ENCODE data around the gene TSHR. TPM values are rescaled to one million over a fixed set of nuclear protein-coding genes. Genes with fewer than 3 reads are reported as not detected.

TSHR gene
- total RNA-seq, 1 experiment from 2014 or later = not detected

GRCh38 chr14:81132468-81132867 is 177.0 kb downstream of the TSHR start (continued):
- TF ChIP-seq ZSCAN18 (CRISPR knock-in tag; IDR thresholded peaks at IDR 0.05) (no peak), TCF7 (CRISPR knock-in tag; IDR thresholded peaks at IDR 0.05; ENCODE audit: low read depth) (no peak)

- DNase-seq (ENCODE audit: low spot score) = no peak
- no peak overlapping the region for H3K4me3 Mint-ChIP-seq
- CTCF ChIA-PET = interaction anchor here (1.2 kb wide), 1 partner anchor 30 kb away, joined by 4 read pairs; no protein-coding TSS in a partner anchor
- H3K27ac Mint-ChIP-seq = no peak overlapping the region
- H3K27me3 Mint-ChIP-seq (ENCODE audit: low read depth) = no peaks in the 10 kb centered on the region
- H3K4me1 Mint-ChIP-seq = no peaks in the 10 kb centered on the region
- H3K36me3 Mint-ChIP-seq = no peaks in the 10 kb centered on the region
- ATAC-seq = no peak
- no peaks in the 10 kb centered on the region for H3K9me3 Mint-ChIP-seq
- TF ChIP-seq CBFB (CRISPR knock-in tag; IDR thresholded peaks at IDR 0.05; ENCODE audit: low read depth) (no peak), HMGA2 (CRISPR knock-in tag; IDR thresholded peaks at IDR 0.05) (no peak)
- POLR2A ChIA-PET = no interaction called here
Observed at GRCh38 chr14:81133400-81133799, 178.0 kb downstream of the TSHR start.

- TF ChIP-seq ZNF263 (CRISPR knock-in tag; IDR thresholded peaks at IDR 0.05; ENCODE audit: low read depth) (no peak), ZBTB21 (CRISPR knock-in tag; IDR thresholded peaks at IDR 0.05; ENCODE audit: borderline replicate concordance) (no peak), NFE2L1 (CRISPR knock-in tag; IDR thresholded peaks at IDR 0.05) (no peak)
- H3K4me1 Mint-ChIP-seq = no peaks in the 10 kb centered on the region
- no peak overlapping the region for H3K4me3 Mint-ChIP-seq
- ChIA-PET CTCF (no interaction called here), POLR2A (no interaction called here)
- no peaks in the 10 kb centered on the region for H3K36me3 Mint-ChIP-seq
- no peaks in the 10 kb centered on the region for H3K9me3 Mint-ChIP-seq
- ATAC-seq (no peak), DNase-seq (ENCODE audit: low spot score) (no peak)
- H3K27me3 Mint-ChIP-seq (ENCODE audit: low read depth) = no peaks in the 10 kb centered on the region
- H3K27ac Mint-ChIP-seq = no peak overlapping the region
Observed at GRCh38 chr14:81137316-81137715, 181.9 kb downstream of the TSHR start.

GRCh38 chr14:81138429-81138828 is 183.0 kb downstream of the TSHR start:
- Mint-ChIP-seq H3K36me3 (no peaks in the 10 kb centered on the region), H3K27ac (no peak overlapping the region), H3K27me3 (ENCODE audit: low read depth) (no peaks in the 10 kb centered on the region), H3K4me1 (no peaks in the 10 kb centered on the region), H3K9me3 (no peaks in the 10 kb centered on the region), H3K4me3 (no peak overlapping the region)
- ChIA-PET POLR2A (no interaction called here), CTCF (interaction anchor here (1.2 kb wide), 1 partner anchor 25 kb away, joined by 4 read pairs; no protein-coding TSS in a partner anchor)
- DNase-seq (ENCODE audit: low spot score) (no peak), ATAC-seq (no peak)
- TF ChIP-seq HMGA2 (CRISPR knock-in tag; IDR thresholded peaks at IDR 0.05) = peak; percentile 33; the same call in 1 of the 2 replicates
- TF ChIP-seq ZNF512 (CRISPR knock-in tag; IDR thresholded peaks at IDR 0.05; ENCODE audit: borderline replicate concordance) = no peak

GRCh38 chr14:81141426-81141825 is 186.0 kb downstream of the TSHR start:
- H3K4me3 Mint-ChIP-seq = no peak overlapping the region
- H3K27ac Mint-ChIP-seq = no peak overlapping the region
- H3K9me3 Mint-ChIP-seq = no peaks in the 10 kb centered on the region
- ATAC-seq (no peak), DNase-seq (ENCODE audit: low spot score) (no peak)
- ChIA-PET CTCF (no interaction called here), POLR2A (interaction anchor here (0.6 kb wide), 1 partner anchor 62 kb away, joined by 7 read pairs; no protein-coding TSS in a partner anchor)
- no peak for TF ChIP-seq NFYB (CRISPR knock-in tag; conservative IDR thresholded peaks at IDR 0.05; ENCODE audit: low read depth)
- no peak for TF ChIP-seq NR2C2 (CRISPR knock-in tag; IDR thresholded peaks at IDR 0.05)
- no peak for TF ChIP-seq SMAD4 (CRISPR knock-in tag; IDR thresholded peaks at IDR 0.05)
- no peak for TF ChIP-seq ZNF416 (CRISPR knock-in tag; IDR thresholded peaks at IDR 0.05)
- TF ChIP-seq AFF4 (CRISPR knock-in tag; IDR thresholded peaks at IDR 0.05; ENCODE audit: borderline replicate concordance) = no peak
- no peak for TF ChIP-seq ETV6 (CRISPR knock-in tag; IDR thresholded peaks at IDR 0.05)
- no peak for TF ChIP-seq ZNF423 (CRISPR knock-in tag; IDR thresholded peaks at IDR 0.05)
- TF ChIP-seq ZBTB43 (CRISPR knock-in tag; IDR thresholded peaks at IDR 0.05) = no peak
- TF ChIP-seq ZNF232 (CRISPR knock-in tag; IDR thresholded peaks at IDR 0.05) = no peak
- no peak for TF ChIP-seq FOXK1 (CRISPR knock-in tag; IDR thresholded peaks at IDR 0.05)
- no peak for TF ChIP-seq ZMAT4 (CRISPR knock-in tag; IDR thresholded peaks at IDR 0.05)
- no peak for TF ChIP-seq ATF3 (CRISPR knock-in tag; conservative IDR thresholded peaks at IDR 0.05)
- no peaks in the 10 kb centered on the region for H3K36me3 Mint-ChIP-seq
- H3K4me1 Mint-ChIP-seq = no peaks in the 10 kb centered on the region
- no peaks in the 10 kb centered on the region for H3K27me3 Mint-ChIP-seq (ENCODE audit: low read depth)
